ENCODE measurements around the gene RASSF8.
"Not testable (repeated sequence)": the region's sequence is repeated elsewhere in the genome, so short reads cannot be mapped to it uniquely, and the experiment has no call there.

The RASSF8 gene

GRCh38 chr12:26030371-26030770 lies 71.9 kb downstream of the RASSF8 start:
- DNase-seq: no peak

GRCh38 chr12:26031318-26031717 lies 72.8 kb downstream of the RASSF8 start:
- DNase-seq: no peak

GRCh38 chr12:26031827-26032226 lies 73.3 kb downstream of the RASSF8 start:
- no peak for DNase-seq

- no peak for DNase-seq
Measured at GRCh38 chr12:26032290-26032689, 73.8 kb downstream of the RASSF8 start.

- DNase-seq: no peak
Measured at GRCh38 chr12:26032719-26033241, 74.3 kb downstream of the RASSF8 start.

GRCh38 chr12:26034371-26035142 lies 76.1 kb downstream of the RASSF8 start:
- no peak for DNase-seq

GRCh38 chr12:26036877-26037276 lies 78.4 kb downstream of the RASSF8 start:
- no peak for DNase-seq

GRCh38 chr12:26037615-26038220 lies 79.2 kb downstream of the RASSF8 start:
- DNase-seq: no peak

- no peak for DNase-seq
Measured at GRCh38 chr12:26042645-26043044, 84.2 kb downstream of the RASSF8 start.

GRCh38 chr12:26043135-26044006 lies 84.9 kb downstream of the RASSF8 start:
- DNase-seq: no peak

GRCh38 chr12:26044007-26044394 lies 85.5 kb downstream of the RASSF8 start:
- DNase-seq: no peak

GRCh38 chr12:26044592-26044991 lies 86.1 kb downstream of the RASSF8 start:
- no peak for DNase-seq

- DNase-seq: no peak
Measured at GRCh38 chr12:26046203-26046602, 87.7 kb downstream of the RASSF8 start.

GRCh38 chr12:26046906-26047305 lies 88.4 kb downstream of the RASSF8 start:
- DNase-seq: no peak

- DNase-seq: no peak
Measured at GRCh38 chr12:26047401-26048226, 89.1 kb downstream of the RASSF8 start.

- no peak for DNase-seq
Measured at GRCh38 chr12:26052652-26053051, 94.2 kb downstream of the RASSF8 start.

GRCh38 chr12:26054383-26054782 lies 95.9 kb downstream of the RASSF8 start:
- DNase-seq: no peak

- DNase-seq: no peak
Measured at GRCh38 chr12:26055087-26055486, 96.6 kb downstream of the RASSF8 start.

- no peak for DNase-seq
Measured at GRCh38 chr12:26056335-26056734, 97.9 kb downstream of the RASSF8 start.

- not testable (repeated sequence) for DNase-seq
Measured at GRCh38 chr12:26057271-26057670, 98.8 kb downstream of the RASSF8 start.

- no peak for DNase-seq
Measured at GRCh38 chr12:26058308-26058707, 99.8 kb downstream of the RASSF8 start.

GRCh38 chr12:26058818-26059217 lies 100.3 kb downstream of the RASSF8 start:
- no peak for DNase-seq

- no peak for DNase-seq
Measured at GRCh38 chr12:26062006-26062405, 103.5 kb downstream of the RASSF8 start.

All from NCI-H1048 (cell line).